K562 (cell line): ENCODE measurements around the gene DNMT1. TPM values are rescaled to one million over a fixed set of nuclear protein-coding genes. Genes with fewer than 3 reads are reported as not detected.

Source experiments
- ATF1 ChIP-seq, 2 experiments: fragments of 450-650 bp in 1 of 2; IDR thresholded peaks; 2 replicates each; pipeline ENCODE4 v1.6.1; 2016; ENCODE audit warnings: missing compliant biosample characterization in 1 of 2, missing genetic modification characterization in 1 of 2
- E2F6 ChIP-seq, 2 experiments: IDR thresholded peaks; 2 replicates each; pipeline ENCODE4 v1.6.1; 2011; ENCODE audit warnings: borderline replicate concordance in 1 of 2, control low read depth in 1 of 2, low read depth in 1 of 2, low read length in 1 of 2, mild to moderate bottlenecking in 1 of 2, mixed read lengths in 1 of 2, moderate library complexity in 1 of 2; ENCODE audit not compliant: insufficient read depth in 1 of 2, insufficient read length in 1 of 2, poor library complexity in 1 of 2, severe bottlenecking in 1 of 2; ENCODE audit errors: extremely low read depth in 1 of 2
- EGR1 ChIP-seq: fragments of 450-650 bp; conservative IDR thresholded peaks from 2 replicates; pipeline ENCODE4 v1.6.1; 2017; ENCODE audit warnings: mild to moderate bottlenecking
- ELF1 ChIP-seq: fragments of 200-800 bp; sonication (Bioruptor generic); IDR thresholded peaks from 2 replicates; pipeline ENCODE4 v1.6.1; 2016; ENCODE audit warnings: missing genetic modification characterization, missing compliant biosample characterization
- HMGXB4 ChIP-seq: sonication (generic); formaldehyde crosslinking; IDR thresholded peaks from 2 replicates; pipeline ENCODE4 v1.8.1; 2023; ENCODE audit warnings: mild to moderate bottlenecking, missing genetic modification reagents
- MEF2A ChIP-seq: IDR thresholded peaks from 2 replicates; pipeline ENCODE4 v1.6.1; 2011; ENCODE audit warnings: low read depth, mild to moderate bottlenecking, low read length, moderate library complexity; ENCODE audit not compliant: control insufficient read depth
- MIER1 ChIP-seq: fragments of 450-650 bp; IDR thresholded peaks from 2 replicates; pipeline ENCODE4 v1.6.1; 2016; ENCODE audit warnings: antibody characterized with exemption, mild to moderate bottlenecking, low read depth
- NFE2 ChIP-seq: IDR thresholded peaks from 2 replicates; pipeline ENCODE4 v1.6.1; 2014; ENCODE audit warnings: antibody characterized with exemption, low read depth
- NFIC ChIP-seq: fragments of 450-650 bp; IDR thresholded peaks from 2 replicates; pipeline ENCODE4 v1.6.1; 2017; ENCODE audit warnings: mild to moderate bottlenecking, inconsistent platforms
- NR2C1 ChIP-seq, 2 experiments: fragments of 450-650 bp; IDR thresholded peaks; 2 replicates each; pipeline ENCODE4 v1.6.1; 2017; ENCODE audit warnings: mild to moderate bottlenecking in 2 of 2, antibody characterized with exemption in 1 of 2, inconsistent platforms in 1 of 2, missing compliant biosample characterization in 1 of 2, missing genetic modification characterization in 1 of 2
- PATZ1 ChIP-seq: fragments of 250-450 bp; sonication (Bioruptor Pico); IDR thresholded peaks from 2 replicates; pipeline ENCODE4 v1.5.0; 2020; ENCODE audit warnings: mild to moderate bottlenecking, borderline replicate concordance
- RAD51 ChIP-seq: fragments of 450-650 bp; IDR thresholded peaks from 2 replicates; pipeline ENCODE4 v1.7.1; 2016; ENCODE audit warnings: low read depth, mild to moderate bottlenecking, borderline replicate concordance
- SNRNP70 ChIP-seq: fragments of 200-400 bp; formaldehyde crosslinking; optimal IDR thresholded peaks from 2 replicates; pipeline ENCODE3; 2017; ENCODE audit warnings: low read depth, low read length
- STAT6 ChIP-seq: sonication (generic); formaldehyde crosslinking; IDR thresholded peaks from 2 replicates; pipeline ENCODE4 v1.8.1; 2023; ENCODE audit warnings: mild to moderate bottlenecking, missing genetic modification reagents
- ZNF133 ChIP-seq: fragments of 250-450 bp; sonication (Bioruptor Pico); IDR thresholded peaks from 2 replicates; pipeline ENCODE4 v1.4.0; 2020; ENCODE audit warnings: mild to moderate bottlenecking
- ZNF696 ChIP-seq: fragments of 250-450 bp; sonication (Bioruptor Pico); conservative IDR thresholded peaks from 2 replicates; pipeline ENCODE4 v1.4.0; 2020; ENCODE audit warnings: mild to moderate bottlenecking, moderate library complexity
- ZNF699 ChIP-seq: fragments of 250-450 bp; sonication (Bioruptor Pico); IDR thresholded peaks from 2 replicates; pipeline ENCODE4 v1.8.0; 2021; ENCODE audit warnings: mild to moderate bottlenecking, moderate library complexity; ENCODE audit not compliant: insufficient replicate concordance
- ZNF76 ChIP-seq: fragments of 250-450 bp; sonication (Bioruptor Pico); IDR thresholded peaks from 2 replicates; pipeline ENCODE4 v1.4.0; 2020; ENCODE audit warnings: mild to moderate bottlenecking, moderate library complexity, borderline replicate concordance
- polyA plus RNA-seq, 8 experiments: library from polyadenylated mRNA; depleted of rRNA in 4 of 8; stranded (reverse) in 5 of 8; unstranded in 3 of 8; fragments of >200 nt; fragmentation: Nextera tagmentation in 2 of 8; fragmentation: Illumina TruSeq in 1 of 8; extraction: Ambion mirVana in 2 of 8; extraction: Trizol in 1 of 8; gene quantifications; 2 replicates each; pipeline versions ENCODE4 v1.2.1 to v1.2.3, GENCODE V29; 2011 to 2014; ENCODE audit warnings: inconsistent platforms in 1 of 8, missing spikeins in 1 of 8
- total RNA-seq, 7 experiments: library from RNA; depleted of rRNA in 6 of 7; stranded (reverse); fragments of >200 nt in 6 of 7; fragmentation: Illumina TruSeq in 2 of 7; extraction: Trizol in 2 of 7; gene quantifications; 2 replicates each; pipeline versions ENCODE4 v1.2.1 to v1.2.3, GENCODE V29; 2011 to 2021; ENCODE audit warnings: low replicate concordance in 1 of 7

The DNMT1 gene
- total and polyA plus RNA-seq, 9 of the 15 experiments (the other 6 are each of a cell fraction or from before 2014, with no cell fraction given), result 80.1 to 271 (median 121) TPM

GRCh38 chr19:10194500-10195198 is at the start of gene DNMT1 (continued):
- TF ChIP-seq ZNF133 (CRISPR knock-in tag) (0 out of 2 replicates have a peak, but pooled peaks have one; percentile 37), SNRNP70 (no peak), PATZ1 (CRISPR knock-in tag) (no peak), RAD51 (no peak), ATF1 (CRISPR knock-in tag; IDR thresholded peaks at IDR 0.05) (no peak), ATF1 (tag; IDR thresholded peaks at IDR 0.05) (peak; percentile 70), ELF1 (tag) (peak; percentile 88), MEF2A (no peak), NFIC (peak; percentile 87; the same call in 1 of the 2 replicates), E2F6 (IDR thresholded peaks at IDR 0.05; ENCODE audit: borderline replicate concordance in 1 of 2, extremely low read depth in 1 of 2, insufficient read depth in 1 of 2, insufficient read length in 1 of 2, low read depth in 1 of 2, low read length in 1 of 2, poor library complexity in 1 of 2, severe bottlenecking in 1 of 2) (peak; percentile 52 to 75), ZNF76 (CRISPR knock-in tag) (no peak; the same call in 1 of the 2 replicates), STAT6 (CRISPR knock-in tag) (no peak), HMGXB4 (no peak), NR2C1 (IDR thresholded peaks at IDR 0.05) (no peak), NR2C1 (tag; IDR thresholded peaks at IDR 0.05) (no peak), MIER1 (no peak), NFE2 (no peak), EGR1 (peak; percentile 74), ZNF699 (CRISPR knock-in tag) (no peak), ZNF696 (no peak)
